IPS-NIHi7 (cell line): ENCODE measurements around the gene SELENOT.
"Not testable (repeated sequence)": the region's sequence is repeated elsewhere in the genome, so short reads cannot be mapped to it uniquely, and the experiment has no call there.

Source experiments
- DNase-seq: peaks from one replicate; pipeline ENCODE4 v3.0.0; 2012; ENCODE audit warnings: mixed read lengths; ENCODE audit errors: extremely low spot score

Gene SELENOT

GRCh38 chr3:150603153-150603979 lies at the start of gene SELENOT:
Gene SELENOT (plus strand): TSS chr3:150603321. CDS start chr3:150603363, 42 bp downstream.
- DNase-seq, result peak; percentile 97

- DNase-seq, result no peak
Measured at GRCh38 chr3:150555859-150556436, 47.2 kb upstream of the SELENOT start.

- no peak for DNase-seq
Measured at GRCh38 chr3:150556792-150557191, 46.3 kb upstream of the SELENOT start.

- DNase-seq, result no peak
Measured at GRCh38 chr3:150557725-150558124, 45.4 kb upstream of the SELENOT start.

GRCh38 chr3:150564243-150564642 lies 38.9 kb upstream of the SELENOT start:
- DNase-seq, result no peak

GRCh38 chr3:150567328-150567727 lies 35.8 kb upstream of the SELENOT start:
- no peak for DNase-seq

GRCh38 chr3:150577855-150578254 lies 25.3 kb upstream of the SELENOT start:
- DNase-seq, result no peak

- no peak for DNase-seq
Measured at GRCh38 chr3:150581174-150581573, 21.9 kb upstream of the SELENOT start.

GRCh38 chr3:150582620-150583019 lies 20.5 kb upstream of the SELENOT start:
- DNase-seq, result no peak

GRCh38 chr3:150583028-150583427 lies 20.1 kb upstream of the SELENOT start:
- DNase-seq, result no peak

GRCh38 chr3:150588027-150588830 lies 14.9 kb upstream of the SELENOT start:
- peak; percentile 11 for DNase-seq

GRCh38 chr3:150589759-150590158 lies 13.4 kb upstream of the SELENOT start:
- no peak for DNase-seq

GRCh38 chr3:150594150-150594549 lies 9.0 kb upstream of the SELENOT start:
- DNase-seq, result no peak

- no peak for DNase-seq
Measured at GRCh38 chr3:150597646-150598045, 5.5 kb upstream of the SELENOT start.

- DNase-seq, result peak; percentile 16
Measured at GRCh38 chr3:150599611-150600297, 3.4 kb upstream of the SELENOT start.

- not testable (repeated sequence) for DNase-seq
Measured at GRCh38 chr3:150600647-150601530, 2.2 kb upstream of the SELENOT start.

- no peak for DNase-seq
Measured at GRCh38 chr3:150602426-150603152, 532 bp upstream of the SELENOT start.

- DNase-seq, result peak; percentile 26
Measured at GRCh38 chr3:150603980-150604319, 829 bp downstream of the SELENOT start.

- DNase-seq, result no peak
Measured at GRCh38 chr3:150605998-150606641, 3.0 kb downstream of the SELENOT start.
